Keratinocyte (primary cell): ENCODE measurements around the gene OTUD5. TPM values are rescaled to one million over a fixed set of nuclear protein-coding genes. Genes with fewer than 3 reads are reported as not detected.

Source experiments
- DNase-seq: peaks from one replicate; pipeline ENCODE4 v3.0.0-alpha.2; 2011; ENCODE audit warnings: low read depth, missing footprints, low spot score
- FAIRE-seq: peaks from 2 replicates; lab custom pipeline; 2011; peaks lifted over from hg19 to GRCh38; lab: Jason Lieb, UNC
- H2AFZ ChIP-seq: 2 replicates; pipeline ENCODE4 v1.6.0; 2012; ENCODE audit warnings: low read length, control low read depth, inconsistent platforms; ENCODE audit not compliant: control insufficient read depth
- H3K27ac ChIP-seq: 2 replicates; pipeline ENCODE4 v1.5.1; 2011; ENCODE audit warnings: low read length; ENCODE audit not compliant: control insufficient read depth, insufficient read depth
- H3K27me3 ChIP-seq: 3 replicates; pipeline ENCODE4 v1.6.0; 2011; ENCODE audit warnings: low read length; ENCODE audit not compliant: control insufficient read depth, insufficient read depth; ENCODE audit errors: extremely low read depth
- H3K36me3 ChIP-seq, 2 experiments: 2 replicates in 1 of 2; 3 replicates in 1 of 2; pipeline ENCODE4 v1.5.1; 2011; ENCODE audit warnings: low read length in 2 of 2, mild to moderate bottlenecking in 1 of 2; ENCODE audit not compliant: control insufficient read depth in 2 of 2, insufficient read depth in 2 of 2; ENCODE audit errors: extremely low read depth in 1 of 2
- H3K4me1 ChIP-seq: 3 replicates; pipeline ENCODE4 v1.5.1; 2011; ENCODE audit warnings: low read length; ENCODE audit not compliant: control insufficient read depth, insufficient read depth; ENCODE audit errors: extremely low read depth
- H3K4me2 ChIP-seq: 3 replicates; pipeline ENCODE4 v1.6.0; 2011; ENCODE audit warnings: low read depth, low read length; ENCODE audit not compliant: control insufficient read depth, insufficient read depth; ENCODE audit errors: extremely low read depth
- H3K4me3 ChIP-seq, 3 experiments: fragments of 200-600 bp in 1 of 3; sonication (generic) in 1 of 3; 2 replicates in 2 of 3; 3 replicates in 1 of 3; pipeline ENCODE4 v1.5.1; 2011 to 2016; ENCODE audit warnings: low read length in 3 of 3, mild to moderate bottlenecking in 3 of 3, control low read depth in 2 of 3, inconsistent platforms in 1 of 3, low read depth in 1 of 3, mixed read lengths in 1 of 3, mixed run types in 1 of 3, moderate library complexity in 1 of 3; ENCODE audit not compliant: control insufficient read depth in 2 of 3, insufficient read depth in 2 of 3; ENCODE audit errors: extremely low read depth in 1 of 3
- H3K79me2 ChIP-seq: 2 replicates; pipeline ENCODE4 v1.6.0; 2012; ENCODE audit warnings: low read length; ENCODE audit not compliant: control insufficient read depth, insufficient read depth
- H3K9ac ChIP-seq: 3 replicates; pipeline ENCODE4 v1.6.0; 2011; ENCODE audit warnings: low read length; ENCODE audit not compliant: control insufficient read depth, insufficient read depth; ENCODE audit errors: extremely low read depth
- H3K9me1 ChIP-seq: 3 replicates; pipeline ENCODE4 v1.6.0; 2011; ENCODE audit warnings: low read length; ENCODE audit not compliant: control insufficient read depth, insufficient read depth; ENCODE audit errors: extremely low read depth
- H3K9me3 ChIP-seq: 2 replicates; pipeline ENCODE4 v1.5.1; 2012; ENCODE audit warnings: low read depth, low read length; ENCODE audit not compliant: control insufficient read depth
- H4K20me1 ChIP-seq: 3 replicates; pipeline ENCODE4 v1.6.0; 2011; ENCODE audit warnings: low read length; ENCODE audit not compliant: control insufficient read depth, insufficient read depth; ENCODE audit errors: extremely low read depth
- CTCF ChIP-seq, 3 experiments: IDR thresholded peaks in 1 of 3; conservative IDR thresholded peaks in 1 of 3; optimal IDR thresholded peaks in 1 of 3; 2 replicates in 2 of 3; 3 replicates in 1 of 3; pipeline versions ENCODE3 to v1.5.1; 2011; ENCODE audit warnings: low read length in 3 of 3, mild to moderate bottlenecking in 3 of 3, moderate library complexity in 2 of 3, control low read depth in 1 of 3, inconsistent platforms in 1 of 3; ENCODE audit not compliant: insufficient read depth in 2 of 3; ENCODE audit errors: extremely low read depth in 1 of 3
- EZH2 ChIP-seq: IDR thresholded peaks from one replicate; pipeline ENCODE4 v1.6.1; 2012; ENCODE audit warnings: inconsistent platforms, mild to moderate bottlenecking, low read length, moderate library complexity
- dilution Hi-C: fragments of 300-500 bp; cut with MboI; formaldehyde crosslinking; loops from one replicate; pipeline ENCODE4 v1.7.0; 2020; ENCODE audit warnings: low sequenced_read_pairs; ENCODE audit not compliant: extremely low pct_ligation_motif_present
- polyA plus RNA-seq, 5 experiments: library from polyadenylated mRNA; depleted of rRNA in 3 of 5; stranded (reverse) in 3 of 5; stranded (forward) in 1 of 5; unstranded in 1 of 5; fragments of >200 nt; gene quantifications; 1 replicate in 1 of 5; 2 replicates in 3 of 5; 3 replicates in 1 of 5; pipeline versions ENCODE4 v1.2.1 to v1.2.3, GENCODE V29; 2011 to 2012; ENCODE audit warnings: missing spikeins in 2 of 5, low read depth in 1 of 5, low replicate concordance in 1 of 5

Gene OTUD5
- polyA plus RNA-seq, 1 donor (not counting 4 experiments of a cell fraction or from before 2014, with no cell fraction given): 40.3 TPM

- H4K20me1 ChIP-seq: no peaks in the 10 kb centered on the region
- FAIRE-seq (no peak), DNase-seq (no peak)
- peaks cover 4 to 9% of the 10 kb centered on the region in 2 experiments for H3K36me3 ChIP-seq
- H3K27ac ChIP-seq: no peak overlapping the region
- no peak overlapping the region for H3K4me2 ChIP-seq
- no peak for TF ChIP-seq EZH2
- no peaks in the 10 kb centered on the region for H3K27me3 ChIP-seq
- H3K4me3 ChIP-seq: no peak overlapping the region
- no peaks in the 10 kb centered on the region for H3K79me2 ChIP-seq
- no peak overlapping the region for H2AFZ ChIP-seq
- H3K9me3 ChIP-seq: peaks cover 2% of the 10 kb centered on the region
- dilution Hi-C loops: no loop called here
- no peak overlapping the region for H3K9ac ChIP-seq
- H3K4me1 ChIP-seq: no peaks in the 10 kb centered on the region
- no peaks in the 10 kb centered on the region for H3K9me1 ChIP-seq
Observed at GRCh38 chrX:48927123-48927522, 30.3 kb downstream of the OTUD5 start.

- Histone ChIP-seq H3K36me3 (peaks cover 4 to 7% of the 10 kb centered on the region in 2 experiments), H3K9me3 (peaks cover 2% of the 10 kb centered on the region), H3K27ac (no peak overlapping the region), H3K9ac (no peak overlapping the region), H3K4me3 (no peak overlapping the region), H2AFZ (no peak overlapping the region), H3K27me3 (no peaks in the 10 kb centered on the region), H3K9me1 (no peaks in the 10 kb centered on the region), H4K20me1 (no peaks in the 10 kb centered on the region), H3K4me1 (peaks cover 8% of the 10 kb centered on the region), H3K4me2 (no peak overlapping the region), H3K79me2 (no peaks in the 10 kb centered on the region)
- DNase-seq (no peak), FAIRE-seq (no peak)
- dilution Hi-C loops: no loop called here
- TF ChIP-seq CTCF (optimal IDR thresholded peaks at IDR 0.05 in 1 of 3, IDR thresholded peaks at IDR 0.05 in 1 of 3, conservative IDR thresholded peaks at IDR 0.05 in 1 of 3; ENCODE audit: extremely low read depth in 1 of 3, insufficient read depth in 2 of 3, low read length in 3 of 3): no peak
- TF ChIP-seq EZH2: no peak
Observed at GRCh38 chrX:48924270-48924669, 33.1 kb downstream of the OTUD5 start.

GRCh38 chrX:48923771-48924170 lies 33.6 kb downstream of the OTUD5 start:
- FAIRE-seq (no peak), DNase-seq (no peak)
- Histone ChIP-seq H2AFZ (no peak overlapping the region), H3K9me3 (peaks cover 2% of the 10 kb centered on the region), H3K4me2 (no peak overlapping the region), H3K36me3 (peaks cover 4 to 7% of the 10 kb centered on the region in 2 experiments), H3K9ac (no peak overlapping the region), H3K27ac (no peak overlapping the region), H3K79me2 (no peaks in the 10 kb centered on the region), H4K20me1 (no peaks in the 10 kb centered on the region), H3K9me1 (no peaks in the 10 kb centered on the region), H3K27me3 (no peaks in the 10 kb centered on the region), H3K4me1 (peaks cover 8% of the 10 kb centered on the region), H3K4me3 (no peak overlapping the region)
- dilution Hi-C loops: no loop called here
- TF ChIP-seq CTCF (optimal IDR thresholded peaks at IDR 0.05 in 1 of 3, IDR thresholded peaks at IDR 0.05 in 1 of 3, conservative IDR thresholded peaks at IDR 0.05 in 1 of 3; ENCODE audit: extremely low read depth in 1 of 3, insufficient read depth in 2 of 3, low read length in 3 of 3) (no peak), EZH2 (no peak)
